Measurements from ENCODE around the gene MCTP1. TPM values are rescaled to one million over a fixed set of nuclear protein-coding genes. Genes with fewer than 3 reads are reported as not detected.

The MCTP1 gene
- total RNA-seq, 1 donor from 2014 or later = 12.8 TPM

- Histone ChIP-seq H3K27ac (no peak overlapping the region), H3K9me3 (no peaks in the 10 kb centered on the region), H3K4me3 (no peak overlapping the region), H3K4me1 (no peaks in the 10 kb centered on the region), H3K36me3 (no peaks in the 10 kb centered on the region), H3K27me3 (no peaks in the 10 kb centered on the region)
- no peak for TF ChIP-seq POLR2A (IDR thresholded peaks at IDR 0.05)
- TF ChIP-seq, protein P1, sequence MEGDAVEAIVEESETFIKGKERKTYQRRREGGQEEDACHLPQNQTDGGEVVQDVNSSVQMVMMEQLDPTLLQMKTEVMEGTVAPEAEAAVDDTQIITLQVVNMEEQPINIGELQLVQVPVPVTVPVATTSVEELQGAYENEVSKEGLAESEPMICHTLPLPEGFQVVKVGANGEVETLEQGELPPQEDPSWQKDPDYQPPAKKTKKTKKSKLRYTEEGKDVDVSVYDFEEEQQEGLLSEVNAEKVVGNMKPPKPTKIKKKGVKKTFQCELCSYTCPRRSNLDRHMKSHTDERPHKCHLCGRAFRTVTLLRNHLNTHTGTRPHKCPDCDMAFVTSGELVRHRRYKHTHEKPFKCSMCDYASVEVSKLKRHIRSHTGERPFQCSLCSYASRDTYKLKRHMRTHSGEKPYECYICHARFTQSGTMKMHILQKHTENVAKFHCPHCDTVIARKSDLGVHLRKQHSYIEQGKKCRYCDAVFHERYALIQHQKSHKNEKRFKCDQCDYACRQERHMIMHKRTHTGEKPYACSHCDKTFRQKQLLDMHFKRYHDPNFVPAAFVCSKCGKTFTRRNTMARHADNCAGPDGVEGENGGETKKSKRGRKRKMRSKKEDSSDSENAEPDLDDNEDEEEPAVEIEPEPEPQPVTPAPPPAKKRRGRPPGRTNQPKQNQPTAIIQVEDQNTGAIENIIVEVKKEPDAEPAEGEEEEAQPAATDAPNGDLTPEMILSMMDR (IDR thresholded peaks at IDR 0.05) = no peak
- TF ChIP-seq POLR2AphosphoS5 (IDR thresholded peaks at IDR 0.05; ENCODE audit: insufficient read depth in 1 of 2, low read depth in 1 of 2) = no peak
- intact Hi-C loops (cut with DNase I) = no loop called here
- no peak for DNase-seq (ENCODE audit: extremely low spot score in 2 of 2)
Observed at GRCh38 chr5:94784536-94785505, 500.1 kb downstream of the MCTP1 start.

- H3K4me3 ChIP-seq = no peak overlapping the region
- H3K27ac ChIP-seq = no peak overlapping the region
- TF ChIP-seq POLR2A (IDR thresholded peaks at IDR 0.05) (no peak), POLR2AphosphoS5 (IDR thresholded peaks at IDR 0.05; ENCODE audit: insufficient read depth in 1 of 2, low read depth in 1 of 2) (no peak)
- TF ChIP-seq, protein P1 (IDR thresholded peaks at IDR 0.05) = no peak
- no peaks in the 10 kb centered on the region for H3K9me3 ChIP-seq
- DNase-seq (ENCODE audit: extremely low spot score in 2 of 2) = no peak
- peaks cover 4% of the 10 kb centered on the region for H3K4me1 ChIP-seq
- no peaks in the 10 kb centered on the region for H3K36me3 ChIP-seq
- no peaks in the 10 kb centered on the region for H3K27me3 ChIP-seq
- intact Hi-C loops (cut with DNase I) = no loop called here
Observed at GRCh38 chr5:94782383-94782782, 502.5 kb downstream of the MCTP1 start.

DNA sequence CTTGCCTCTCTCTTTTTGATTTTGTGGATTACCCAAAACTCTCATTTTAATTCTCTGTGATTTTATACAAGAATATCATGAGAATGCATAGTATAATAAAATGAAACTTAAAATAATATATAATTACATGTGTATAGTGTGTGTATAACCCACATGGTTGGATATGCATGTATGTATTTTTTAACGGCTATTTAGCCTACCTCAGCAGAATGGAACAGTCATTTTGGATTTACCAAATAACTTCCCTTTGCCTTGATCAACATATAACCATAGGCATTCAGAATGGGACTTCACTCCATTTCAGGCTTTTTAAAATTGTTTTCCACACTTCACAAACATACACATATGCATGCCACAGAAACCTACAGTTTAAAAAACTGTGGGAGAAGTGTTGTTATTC is 505.2 kb downstream of the MCTP1 start:
- intact Hi-C loops (cut with DNase I) = no loop called here
- Histone ChIP-seq H3K27ac (no peak overlapping the region), H3K36me3 (no peaks in the 10 kb centered on the region), H3K4me1 (peaks cover 4% of the 10 kb centered on the region), H3K27me3 (no peaks in the 10 kb centered on the region), H3K9me3 (no peaks in the 10 kb centered on the region), H3K4me3 (no peak overlapping the region)
- no peak for DNase-seq (ENCODE audit: extremely low spot score in 2 of 2)
- no peak for TF ChIP-seq POLR2A (IDR thresholded peaks at IDR 0.05)
- TF ChIP-seq POLR2AphosphoS5 (IDR thresholded peaks at IDR 0.05; ENCODE audit: insufficient read depth in 1 of 2, low read depth in 1 of 2) = no peak

- no peak for TF ChIP-seq POLR2AphosphoS5 (IDR thresholded peaks at IDR 0.05; ENCODE audit: insufficient read depth in 1 of 2, low read depth in 1 of 2)
- no peaks in the 10 kb centered on the region for H3K9me3 ChIP-seq
- no peak overlapping the region for H3K27ac ChIP-seq
- H3K36me3 ChIP-seq = no peaks in the 10 kb centered on the region
- DNase-seq (ENCODE audit: extremely low spot score in 2 of 2) = no peak
- peaks cover 4% of the 10 kb centered on the region for H3K4me1 ChIP-seq
- intact Hi-C loops (cut with DNase I) = no loop called here
- no peaks in the 10 kb centered on the region for H3K27me3 ChIP-seq
- no peak overlapping the region for H3K4me3 ChIP-seq
Observed at GRCh38 chr5:94778732-94779131, 506.2 kb downstream of the MCTP1 start.

- Histone ChIP-seq H3K9me3 (no peaks in the 10 kb centered on the region), H3K36me3 (no peaks in the 10 kb centered on the region), H3K4me1 (peaks cover 4% of the 10 kb centered on the region), H3K4me3 (no peak overlapping the region), H3K27ac (no peak overlapping the region), H3K27me3 (no peaks in the 10 kb centered on the region)
- DNase-seq (ENCODE audit: extremely low spot score in 2 of 2) = no peak
- TF ChIP-seq POLR2AphosphoS5 (IDR thresholded peaks at IDR 0.05; ENCODE audit: insufficient read depth in 1 of 2, low read depth in 1 of 2) (no peak), POLR2A (IDR thresholded peaks at IDR 0.05) (no peak)
- TF ChIP-seq, protein P1 (IDR thresholded peaks at IDR 0.05) = no peak
- intact Hi-C loops (cut with DNase I) = no loop called here
Observed at GRCh38 chr5:94778299-94778698, 506.6 kb downstream of the MCTP1 start.

All from vagina (tissue), 2 donors.